HEK293 (cell line): ENCODE measurements around the gene MCM3AP.

Experiments
- CTCF ChIA-PET: fragments of 350-600 bp; formaldehyde crosslinking; extraction: SDS; loops from one replicate; lab custom pipeline; 2021; ENCODE audit warnings: antibody characterized with exemption; lab: Yijun Ruan, JAX
- POLR2A ChIA-PET: fragments of 300-600 bp; formaldehyde crosslinking; extraction: SDS; loops from one replicate; lab custom pipeline; 2020; ENCODE audit warnings: antibody characterized with exemption, inconsistent platforms; lab: Yijun Ruan, JAX
- H3K27ac ChIP-seq: fragments of 200-500 bp; sonication (Bioruptor generic); 2 replicates; pipeline ENCODE4 v1.5.1; 2014; ENCODE audit warnings: low read depth, low read length, control low read depth, inconsistent platforms; ENCODE audit errors: extremely low read depth
- H3K36me3 ChIP-seq, 2 experiments: fragments of 200-500 bp in 1 of 2; sonication (Bioruptor generic) in 1 of 2; 1 replicate in 1 of 2; 2 replicates in 1 of 2; pipeline ENCODE4 v1.5.1; 2014 to 2017; ENCODE audit warnings: inconsistent platforms in 2 of 2, low read length in 2 of 2; ENCODE audit not compliant: control insufficient read depth in 2 of 2, insufficient read depth in 1 of 2
- H3K4me1 ChIP-seq: fragments of 200-500 bp; sonication (Bioruptor generic); 2 replicates; pipeline ENCODE4 v1.5.1; 2014; ENCODE audit warnings: mild to moderate bottlenecking, low read length, inconsistent platforms; ENCODE audit not compliant: control insufficient read depth, insufficient read depth
- H3K4me3 ChIP-seq: 2 replicates; pipeline ENCODE4 v1.5.1; 2011; ENCODE audit warnings: low read depth, mild to moderate bottlenecking, control low read depth, low read length, moderate library complexity
- H3K9me3 ChIP-seq: fragments of 200-500 bp; sonication (Bioruptor generic); 2 replicates; pipeline ENCODE4 v1.5.1; 2014; ENCODE audit warnings: low read depth, low read length, inconsistent platforms; ENCODE audit not compliant: control insufficient read depth, insufficient read depth
- EGR2 ChIP-seq: fragments of 450-650 bp; formaldehyde crosslinking; IDR thresholded peaks from 2 replicates; pipeline ENCODE4 v1.5.1; 2016; ENCODE audit warnings: low read depth, missing biosample characterization, missing genetic modification characterization
- KLF7 ChIP-seq: fragments of 450-650 bp; formaldehyde crosslinking; IDR thresholded peaks from 2 replicates; pipeline ENCODE4 v1.5.1; 2016; ENCODE audit warnings: missing biosample characterization, missing genetic modification characterization, borderline replicate concordance
- MEIS1 ChIP-seq: sonication (generic); formaldehyde crosslinking; IDR thresholded peaks from 2 replicates; pipeline ENCODE4 v1.8.1; 2022; ENCODE audit warnings: missing genetic modification reagents, mild to moderate bottlenecking, borderline replicate concordance
- TRIM28 ChIP-seq: IDR thresholded peaks from 2 replicates; pipeline ENCODE4 v1.6.1; 2011; ENCODE audit warnings: low read length, control low read depth, borderline replicate concordance
- ZIC2 ChIP-seq: fragments of 450-650 bp; formaldehyde crosslinking; IDR thresholded peaks from 2 replicates; pipeline ENCODE4 v1.5.1; 2016; ENCODE audit warnings: missing biosample characterization, missing genetic modification characterization
- ZNF2 ChIP-seq: fragments of 450-650 bp; formaldehyde crosslinking; IDR thresholded peaks from 2 replicates; pipeline ENCODE4 v1.5.1; 2016; ENCODE audit warnings: missing biosample characterization, missing genetic modification characterization
- ZNF211 ChIP-seq: fragments of 450-650 bp; formaldehyde crosslinking; IDR thresholded peaks from 2 replicates; pipeline ENCODE4 v1.5.1; 2016; ENCODE audit warnings: low read depth, missing biosample characterization, missing genetic modification characterization
- ZNF248 ChIP-seq: fragments of 450-650 bp; formaldehyde crosslinking; IDR thresholded peaks from 2 replicates; pipeline ENCODE4 v1.5.1; 2017; ENCODE audit warnings: missing biosample characterization, missing genetic modification characterization
- ZNF473 ChIP-seq: fragments of 450-650 bp; formaldehyde crosslinking; IDR thresholded peaks from 2 replicates; pipeline ENCODE4 v1.5.1; 2017; ENCODE audit warnings: missing biosample characterization, missing genetic modification characterization
- ZNF510 ChIP-seq: fragments of 450-650 bp; formaldehyde crosslinking; IDR thresholded peaks from 2 replicates; pipeline ENCODE4 v1.5.1; 2018; ENCODE audit warnings: mild to moderate bottlenecking, missing genetic modification characterization, missing biosample characterization; ENCODE audit not compliant: insufficient replicate concordance
- ZNF529 ChIP-seq: fragments of 450-650 bp; formaldehyde crosslinking; IDR thresholded peaks from 2 replicates; pipeline ENCODE4 v1.5.1; 2017; ENCODE audit warnings: missing genetic modification characterization, missing biosample characterization; ENCODE audit not compliant: insufficient replicate concordance
- ZNF544 ChIP-seq: fragments of 450-650 bp; formaldehyde crosslinking; IDR thresholded peaks from 2 replicates; pipeline ENCODE4 v1.5.0; 2017; ENCODE audit warnings: missing biosample characterization, missing genetic modification characterization
- ZNF555 ChIP-seq: fragments of 450-650 bp; formaldehyde crosslinking; conservative IDR thresholded peaks from 2 replicates; pipeline ENCODE4 v1.5.1; 2017; ENCODE audit warnings: missing biosample characterization, mild to moderate bottlenecking, missing genetic modification characterization, inconsistent platforms
- ZNF670 ChIP-seq: fragments of 450-650 bp; formaldehyde crosslinking; IDR thresholded peaks from 2 replicates; pipeline ENCODE4 v1.5.1; 2016; ENCODE audit warnings: missing biosample characterization, missing genetic modification characterization, low read depth
- ZSCAN23 ChIP-seq: fragments of 450-650 bp; formaldehyde crosslinking; IDR thresholded peaks from 2 replicates; pipeline ENCODE4 v1.5.1; 2016; ENCODE audit warnings: missing biosample characterization, missing genetic modification characterization
- TF ChIP-seq, protein P1 (sequence below): fragments of 450-650 bp; formaldehyde crosslinking; IDR thresholded peaks from 2 replicates; pipeline ENCODE4 v1.5.1; 2016; ENCODE audit warnings: missing biosample characterization, missing genetic modification characterization
- TF ChIP-seq, protein P2 (sequence below): fragments of 450-650 bp; formaldehyde crosslinking; IDR thresholded peaks from 2 replicates; pipeline ENCODE4 v1.5.1; 2016; ENCODE audit warnings: missing biosample characterization, missing genetic modification characterization
- TF ChIP-seq, protein P3 (sequence below): fragments of 450-650 bp; formaldehyde crosslinking; IDR thresholded peaks from 2 replicates; pipeline ENCODE4 v1.5.1; 2016; ENCODE audit warnings: missing biosample characterization, missing genetic modification characterization
- TF ChIP-seq, protein P4 (sequence below): fragments of 450-650 bp; formaldehyde crosslinking; IDR thresholded peaks from 2 replicates; pipeline ENCODE4 v1.5.1; 2016; ENCODE audit warnings: missing biosample characterization, missing genetic modification characterization
- TF ChIP-seq, protein P5 (sequence below): fragments of 450-650 bp; formaldehyde crosslinking; IDR thresholded peaks from 2 replicates; pipeline ENCODE4 v1.5.0; 2017; ENCODE audit warnings: missing biosample characterization, missing genetic modification characterization, borderline replicate concordance

The MCM3AP gene

DNA sequence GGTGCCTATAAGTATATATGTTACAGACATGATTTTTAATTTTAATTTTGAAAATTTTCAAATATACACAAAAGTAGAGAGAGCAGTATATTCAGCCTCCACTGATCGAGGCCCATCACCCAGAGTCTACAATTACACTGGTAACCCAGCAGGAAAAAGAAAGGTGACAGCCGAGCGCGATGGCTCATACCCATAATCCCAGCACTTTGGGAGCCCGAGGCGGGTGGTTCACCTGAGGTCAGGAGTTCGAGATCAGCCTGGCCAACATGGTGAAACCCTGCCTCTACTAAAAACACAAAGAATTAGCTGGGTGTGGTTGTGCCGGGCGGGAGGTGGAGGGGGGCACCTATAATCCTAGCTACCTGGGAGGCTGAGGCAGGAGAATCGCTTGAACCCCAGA, 2.1 kb upstream of the MCM3AP start:
- Histone ChIP-seq H3K36me3 (peaks cover 7 to 45% of the 10 kb centered on the region in 2 experiments), H3K9me3 (no peaks in the 10 kb centered on the region), H3K27ac (no peak overlapping the region), H3K4me3 (no peak overlapping the region), H3K4me1 (peaks cover 4% of the 10 kb centered on the region; the same call in 1 of the 2 replicates)
- ChIA-PET CTCF (no interaction called here), POLR2A (no interaction called here)
- TF ChIP-seq ZNF248 (tag by site-specific recombination), result no peak
- TF ChIP-seq ZNF2 (tag by site-specific recombination), result no peak
- no peak for TF ChIP-seq ZNF529 (tag by site-specific recombination)
- TF ChIP-seq, protein P1, sequence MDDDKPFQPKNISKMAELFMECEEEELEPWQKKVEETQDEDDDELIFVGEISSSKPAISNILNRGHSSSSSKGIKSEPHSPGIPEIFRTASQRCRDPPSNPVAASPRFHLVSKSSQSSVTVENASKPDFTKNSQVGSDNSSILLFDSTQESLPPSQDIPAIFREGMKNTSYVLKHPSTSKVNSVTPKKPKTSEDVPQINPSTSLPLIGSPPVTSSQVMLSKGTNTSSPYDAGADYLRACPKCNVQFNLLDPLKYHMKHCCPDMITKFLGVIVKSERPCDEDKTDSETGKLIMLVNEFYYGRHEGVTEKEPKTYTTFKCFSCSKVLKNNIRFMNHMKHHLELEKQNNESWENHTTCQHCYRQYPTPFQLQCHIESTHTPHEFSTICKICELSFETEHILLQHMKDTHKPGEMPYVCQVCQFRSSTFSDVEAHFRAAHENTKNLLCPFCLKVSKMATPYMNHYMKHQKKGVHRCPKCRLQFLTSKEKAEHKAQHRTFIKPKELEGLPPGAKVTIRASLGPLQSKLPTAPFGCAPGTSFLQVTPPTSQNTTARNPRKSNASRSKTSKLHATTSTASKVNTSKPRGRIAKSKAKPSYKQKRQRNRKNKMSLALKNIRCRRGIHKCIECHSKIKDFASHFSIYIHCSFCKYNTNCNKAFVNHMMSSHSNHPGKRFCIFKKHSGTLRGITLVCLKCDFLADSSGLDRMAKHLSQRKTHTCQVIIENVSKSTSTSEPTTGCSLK (tag by site-specific recombination), result no peak
- no peak for TF ChIP-seq ZNF544 (tag by site-specific recombination)
- no peak for TF ChIP-seq ZNF211 (tag by site-specific recombination)
- TF ChIP-seq, protein P2, sequence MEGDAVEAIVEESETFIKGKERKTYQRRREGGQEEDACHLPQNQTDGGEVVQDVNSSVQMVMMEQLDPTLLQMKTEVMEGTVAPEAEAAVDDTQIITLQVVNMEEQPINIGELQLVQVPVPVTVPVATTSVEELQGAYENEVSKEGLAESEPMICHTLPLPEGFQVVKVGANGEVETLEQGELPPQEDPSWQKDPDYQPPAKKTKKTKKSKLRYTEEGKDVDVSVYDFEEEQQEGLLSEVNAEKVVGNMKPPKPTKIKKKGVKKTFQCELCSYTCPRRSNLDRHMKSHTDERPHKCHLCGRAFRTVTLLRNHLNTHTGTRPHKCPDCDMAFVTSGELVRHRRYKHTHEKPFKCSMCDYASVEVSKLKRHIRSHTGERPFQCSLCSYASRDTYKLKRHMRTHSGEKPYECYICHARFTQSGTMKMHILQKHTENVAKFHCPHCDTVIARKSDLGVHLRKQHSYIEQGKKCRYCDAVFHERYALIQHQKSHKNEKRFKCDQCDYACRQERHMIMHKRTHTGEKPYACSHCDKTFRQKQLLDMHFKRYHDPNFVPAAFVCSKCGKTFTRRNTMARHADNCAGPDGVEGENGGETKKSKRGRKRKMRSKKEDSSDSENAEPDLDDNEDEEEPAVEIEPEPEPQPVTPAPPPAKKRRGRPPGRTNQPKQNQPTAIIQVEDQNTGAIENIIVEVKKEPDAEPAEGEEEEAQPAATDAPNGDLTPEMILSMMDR (tag by site-specific recombination), result no peak
- no peak for TF ChIP-seq TRIM28
- no peak for TF ChIP-seq EGR2
- no peak for TF ChIP-seq ZNF555 (tag by site-specific recombination)
- TF ChIP-seq ZSCAN23 (tag by site-specific recombination), result no peak
- no peak for TF ChIP-seq ZNF670 (tag by site-specific recombination)
- no peak for TF ChIP-seq ZNF473 (tag by site-specific recombination)
- TF ChIP-seq MEIS1 (CRISPR knock-in tag), result no peak
- no peak for TF ChIP-seq ZNF510 (tag by site-specific recombination)
- TF ChIP-seq KLF7, result no peak
- TF ChIP-seq, protein P3, sequence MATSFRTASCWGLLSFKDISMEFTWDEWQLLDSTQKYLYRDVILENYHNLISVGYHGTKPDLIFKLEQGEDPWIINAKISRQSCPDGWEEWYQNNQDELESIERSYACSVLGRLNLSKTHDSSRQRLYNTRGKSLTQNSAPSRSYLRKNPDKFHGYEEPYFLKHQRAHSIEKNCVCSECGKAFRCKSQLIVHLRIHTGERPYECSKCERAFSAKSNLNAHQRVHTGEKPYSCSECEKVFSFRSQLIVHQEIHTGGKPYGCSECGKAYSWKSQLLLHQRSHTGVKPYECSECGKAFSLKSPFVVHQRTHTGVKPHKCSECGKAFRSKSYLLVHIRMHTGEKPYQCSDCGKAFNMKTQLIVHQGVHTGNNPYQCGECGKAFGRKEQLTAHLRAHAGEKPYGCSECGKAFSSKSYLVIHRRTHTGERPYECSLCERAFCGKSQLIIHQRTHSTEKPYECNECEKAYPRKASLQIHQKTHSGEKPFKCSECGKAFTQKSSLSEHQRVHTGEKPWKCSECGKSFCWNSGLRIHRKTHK, result no peak
- TF ChIP-seq, protein P4, sequence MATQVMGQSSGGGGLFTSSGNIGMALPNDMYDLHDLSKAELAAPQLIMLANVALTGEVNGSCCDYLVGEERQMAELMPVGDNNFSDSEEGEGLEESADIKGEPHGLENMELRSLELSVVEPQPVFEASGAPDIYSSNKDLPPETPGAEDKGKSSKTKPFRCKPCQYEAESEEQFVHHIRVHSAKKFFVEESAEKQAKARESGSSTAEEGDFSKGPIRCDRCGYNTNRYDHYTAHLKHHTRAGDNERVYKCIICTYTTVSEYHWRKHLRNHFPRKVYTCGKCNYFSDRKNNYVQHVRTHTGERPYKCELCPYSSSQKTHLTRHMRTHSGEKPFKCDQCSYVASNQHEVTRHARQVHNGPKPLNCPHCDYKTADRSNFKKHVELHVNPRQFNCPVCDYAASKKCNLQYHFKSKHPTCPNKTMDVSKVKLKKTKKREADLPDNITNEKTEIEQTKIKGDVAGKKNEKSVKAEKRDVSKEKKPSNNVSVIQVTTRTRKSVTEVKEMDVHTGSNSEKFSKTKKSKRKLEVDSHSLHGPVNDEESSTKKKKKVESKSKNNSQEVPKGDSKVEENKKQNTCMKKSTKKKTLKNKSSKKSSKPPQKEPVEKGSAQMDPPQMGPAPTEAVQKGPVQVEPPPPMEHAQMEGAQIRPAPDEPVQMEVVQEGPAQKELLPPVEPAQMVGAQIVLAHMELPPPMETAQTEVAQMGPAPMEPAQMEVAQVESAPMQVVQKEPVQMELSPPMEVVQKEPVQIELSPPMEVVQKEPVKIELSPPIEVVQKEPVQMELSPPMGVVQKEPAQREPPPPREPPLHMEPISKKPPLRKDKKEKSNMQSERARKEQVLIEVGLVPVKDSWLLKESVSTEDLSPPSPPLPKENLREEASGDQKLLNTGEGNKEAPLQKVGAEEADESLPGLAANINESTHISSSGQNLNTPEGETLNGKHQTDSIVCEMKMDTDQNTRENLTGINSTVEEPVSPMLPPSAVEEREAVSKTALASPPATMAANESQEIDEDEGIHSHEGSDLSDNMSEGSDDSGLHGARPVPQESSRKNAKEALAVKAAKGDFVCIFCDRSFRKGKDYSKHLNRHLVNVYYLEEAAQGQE (tag by site-specific recombination), result no peak
- TF ChIP-seq, protein P5, sequence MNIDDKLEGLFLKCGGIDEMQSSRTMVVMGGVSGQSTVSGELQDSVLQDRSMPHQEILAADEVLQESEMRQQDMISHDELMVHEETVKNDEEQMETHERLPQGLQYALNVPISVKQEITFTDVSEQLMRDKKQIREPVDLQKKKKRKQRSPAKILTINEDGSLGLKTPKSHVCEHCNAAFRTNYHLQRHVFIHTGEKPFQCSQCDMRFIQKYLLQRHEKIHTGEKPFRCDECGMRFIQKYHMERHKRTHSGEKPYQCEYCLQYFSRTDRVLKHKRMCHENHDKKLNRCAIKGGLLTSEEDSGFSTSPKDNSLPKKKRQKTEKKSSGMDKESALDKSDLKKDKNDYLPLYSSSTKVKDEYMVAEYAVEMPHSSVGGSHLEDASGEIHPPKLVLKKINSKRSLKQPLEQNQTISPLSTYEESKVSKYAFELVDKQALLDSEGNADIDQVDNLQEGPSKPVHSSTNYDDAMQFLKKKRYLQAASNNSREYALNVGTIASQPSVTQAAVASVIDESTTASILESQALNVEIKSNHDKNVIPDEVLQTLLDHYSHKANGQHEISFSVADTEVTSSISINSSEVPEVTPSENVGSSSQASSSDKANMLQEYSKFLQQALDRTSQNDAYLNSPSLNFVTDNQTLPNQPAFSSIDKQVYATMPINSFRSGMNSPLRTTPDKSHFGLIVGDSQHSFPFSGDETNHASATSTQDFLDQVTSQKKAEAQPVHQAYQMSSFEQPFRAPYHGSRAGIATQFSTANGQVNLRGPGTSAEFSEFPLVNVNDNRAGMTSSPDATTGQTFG (tag by site-specific recombination), result no peak
- no peak for TF ChIP-seq ZIC2 (tag by site-specific recombination)
